Measurements from ENCODE around the gene RSU1.

Gene RSU1

DNA sequence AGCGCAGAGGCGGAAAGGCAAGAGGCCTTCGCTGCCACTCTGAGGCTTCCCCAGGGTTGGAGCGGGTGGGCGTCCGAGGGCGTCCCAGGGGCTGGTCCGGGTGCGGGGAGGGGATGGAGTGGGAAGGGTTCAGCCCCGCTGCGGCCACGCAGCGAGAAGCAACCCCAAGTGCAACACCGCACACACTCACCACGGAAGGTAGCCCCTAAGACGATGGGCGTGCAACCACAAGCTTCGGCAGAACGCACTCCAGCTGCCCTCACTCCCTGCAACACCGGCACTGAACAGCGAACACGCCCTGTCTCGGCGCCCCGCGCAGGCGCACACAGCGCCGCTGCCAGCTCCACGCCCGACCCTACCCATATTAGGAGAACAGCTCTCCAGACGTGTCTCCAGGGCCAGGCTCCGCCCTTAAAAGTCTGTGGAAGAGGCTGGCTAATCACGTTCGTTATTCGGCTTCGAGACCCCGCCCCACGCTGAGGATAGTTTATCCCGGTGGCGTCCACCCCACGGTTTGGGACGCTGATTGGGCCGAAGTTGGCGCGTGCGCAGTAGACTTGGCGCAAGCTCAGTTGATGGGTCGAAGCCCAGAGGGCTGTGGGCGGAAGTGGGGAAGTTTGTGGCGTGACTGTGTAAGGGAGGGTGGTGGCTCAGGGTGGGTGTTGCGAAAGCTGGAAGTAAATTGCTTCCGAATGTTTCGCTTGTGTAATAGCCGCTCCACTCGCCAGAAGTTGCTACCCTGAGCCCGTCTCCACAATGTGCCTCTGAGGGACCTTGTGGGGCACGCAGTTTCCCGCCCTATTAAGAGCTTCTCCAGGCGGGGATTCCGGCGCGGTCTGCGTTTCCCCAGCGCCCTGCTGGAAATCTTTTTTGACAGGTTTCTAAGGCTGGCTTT is at the start of gene RSU1:
TSS of gene RSU1 (minus strand) at position 300 of the 895 bp plus-strand sequence. CDS start 343 bp downstream, outside the sequence.
- peak; percentile 99 for DNase-seq (ENCODE audit: low read depth)
- H3K4me3 ChIP-seq (ENCODE audit: low read depth, low read length), result peak within 1 kb of the TSS; percentile 97
- TF ChIP-seq, protein P1, sequence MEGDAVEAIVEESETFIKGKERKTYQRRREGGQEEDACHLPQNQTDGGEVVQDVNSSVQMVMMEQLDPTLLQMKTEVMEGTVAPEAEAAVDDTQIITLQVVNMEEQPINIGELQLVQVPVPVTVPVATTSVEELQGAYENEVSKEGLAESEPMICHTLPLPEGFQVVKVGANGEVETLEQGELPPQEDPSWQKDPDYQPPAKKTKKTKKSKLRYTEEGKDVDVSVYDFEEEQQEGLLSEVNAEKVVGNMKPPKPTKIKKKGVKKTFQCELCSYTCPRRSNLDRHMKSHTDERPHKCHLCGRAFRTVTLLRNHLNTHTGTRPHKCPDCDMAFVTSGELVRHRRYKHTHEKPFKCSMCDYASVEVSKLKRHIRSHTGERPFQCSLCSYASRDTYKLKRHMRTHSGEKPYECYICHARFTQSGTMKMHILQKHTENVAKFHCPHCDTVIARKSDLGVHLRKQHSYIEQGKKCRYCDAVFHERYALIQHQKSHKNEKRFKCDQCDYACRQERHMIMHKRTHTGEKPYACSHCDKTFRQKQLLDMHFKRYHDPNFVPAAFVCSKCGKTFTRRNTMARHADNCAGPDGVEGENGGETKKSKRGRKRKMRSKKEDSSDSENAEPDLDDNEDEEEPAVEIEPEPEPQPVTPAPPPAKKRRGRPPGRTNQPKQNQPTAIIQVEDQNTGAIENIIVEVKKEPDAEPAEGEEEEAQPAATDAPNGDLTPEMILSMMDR (IDR thresholded peaks at IDR 0.05; ENCODE audit: insufficient read depth, low read depth, low read length, missing control alignments), result no peak

DNA sequence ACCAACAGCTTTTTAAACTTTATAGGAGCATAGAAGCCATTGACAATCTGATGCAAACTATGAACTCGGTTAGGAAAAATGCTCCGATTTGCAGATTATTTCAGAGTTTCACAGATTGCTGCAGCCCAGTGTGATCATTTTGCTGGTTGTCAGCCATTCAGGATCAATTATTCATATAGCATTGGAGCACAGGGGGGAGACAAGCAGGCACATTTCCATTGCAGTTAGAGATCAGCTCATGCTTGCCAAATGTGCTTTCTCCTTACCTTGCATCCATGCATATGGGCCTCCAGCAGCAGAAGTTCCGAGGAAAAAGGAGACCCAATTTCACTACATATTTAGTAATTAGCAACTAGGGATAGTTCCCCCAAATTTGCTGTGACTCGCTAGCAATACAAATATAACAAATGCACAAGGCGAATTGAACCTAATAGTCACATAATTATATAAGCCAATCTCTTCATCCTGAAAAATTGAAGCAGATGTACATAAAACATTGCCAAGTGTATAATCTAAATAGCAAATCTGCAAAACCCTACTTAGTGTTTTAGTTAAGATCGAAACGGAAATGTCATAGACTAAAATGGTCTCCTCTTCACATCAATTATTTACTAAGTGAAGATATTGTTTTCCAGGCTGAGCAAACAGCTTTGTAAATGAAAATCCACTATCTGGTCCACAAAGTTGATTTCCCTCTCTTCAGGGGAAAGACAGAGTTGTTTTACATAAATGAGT is 49.5 kb upstream of the RSU1 start:
- no peak for DNase-seq (ENCODE audit: low read depth)
- TF ChIP-seq, protein P1 (IDR thresholded peaks at IDR 0.05; ENCODE audit: insufficient read depth, low read depth, low read length, missing control alignments), result no peak

DNA sequence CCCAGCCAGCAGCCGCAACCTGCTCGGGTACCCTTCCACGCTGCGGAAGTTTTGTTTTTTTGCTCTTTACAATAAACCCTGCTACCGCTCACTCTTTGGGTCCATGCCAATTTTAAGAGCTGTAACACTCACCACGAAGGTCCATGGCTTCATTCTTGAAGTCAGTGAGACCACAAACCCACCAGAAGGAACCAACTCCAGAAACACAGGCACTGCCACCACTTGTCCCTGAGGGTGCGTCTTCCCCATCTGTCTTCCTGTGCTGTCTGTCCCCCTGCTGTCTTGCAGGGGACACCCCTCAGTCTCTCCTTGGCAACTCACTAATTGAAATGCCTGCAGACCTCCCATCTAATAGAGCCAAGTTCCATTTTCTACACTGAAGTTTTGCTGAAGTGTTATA is 48.5 kb upstream of the RSU1 start:
- TF ChIP-seq, protein P1 (IDR thresholded peaks at IDR 0.05; ENCODE audit: insufficient read depth, low read depth, low read length, missing control alignments), result no peak
- DNase-seq (ENCODE audit: low read depth), result no peak
- H3K4me3 ChIP-seq (ENCODE audit: low read depth, low read length), result no peak overlapping the region

More for the DNA sequence above, 49.5 kb upstream of the RSU1 start:
- no peak overlapping the region for H3K4me3 ChIP-seq (ENCODE audit: low read depth, low read length)

DNA sequence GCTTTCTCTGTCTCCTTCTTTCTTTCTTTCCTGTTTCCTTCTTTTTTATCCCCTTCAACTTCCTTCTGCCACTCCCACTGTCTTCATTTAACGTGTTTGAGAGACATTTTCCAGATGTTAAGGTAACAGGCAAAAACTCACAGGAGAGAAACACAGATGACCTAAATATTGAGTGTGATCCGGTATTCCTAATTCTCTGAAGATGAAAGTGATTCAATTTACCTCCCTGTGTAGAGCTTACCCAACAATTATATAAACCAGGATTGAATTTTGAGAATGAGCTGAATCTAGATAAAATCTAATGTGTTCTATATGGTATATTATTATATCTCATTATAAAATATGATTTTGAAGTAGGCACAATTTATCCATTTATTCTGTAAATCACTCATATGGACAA is 46.5 kb upstream of the RSU1 start:
- TF ChIP-seq, protein P1 (IDR thresholded peaks at IDR 0.05; ENCODE audit: insufficient read depth, low read depth, low read length, missing control alignments), result no peak
- DNase-seq (ENCODE audit: low read depth), result no peak
- no peak overlapping the region for H3K4me3 ChIP-seq (ENCODE audit: low read depth, low read length)

DNA sequence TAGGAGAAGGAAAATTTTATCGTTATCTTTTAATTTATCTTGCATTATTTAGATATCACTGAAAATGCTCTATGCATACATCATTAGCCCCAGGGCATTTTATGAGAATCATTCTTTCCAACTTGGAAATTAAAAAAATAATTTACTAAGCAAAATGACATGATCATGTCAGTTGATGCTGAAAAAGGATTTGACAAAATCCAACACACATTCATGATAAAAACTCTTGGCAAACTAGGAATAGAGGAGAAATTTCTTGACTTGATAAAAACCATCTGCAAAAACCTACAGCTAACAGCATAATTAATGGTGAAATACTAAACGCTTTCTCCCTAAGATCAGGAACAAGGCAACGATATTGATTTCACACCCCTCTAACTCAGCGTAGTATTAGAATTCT is 40.2 kb upstream of the RSU1 start:
- no peak overlapping the region for H3K4me3 ChIP-seq (ENCODE audit: low read depth, low read length)
- no peak for DNase-seq (ENCODE audit: low read depth)
- TF ChIP-seq, protein P1 (IDR thresholded peaks at IDR 0.05; ENCODE audit: insufficient read depth, low read depth, low read length, missing control alignments), result no peak

DNA sequence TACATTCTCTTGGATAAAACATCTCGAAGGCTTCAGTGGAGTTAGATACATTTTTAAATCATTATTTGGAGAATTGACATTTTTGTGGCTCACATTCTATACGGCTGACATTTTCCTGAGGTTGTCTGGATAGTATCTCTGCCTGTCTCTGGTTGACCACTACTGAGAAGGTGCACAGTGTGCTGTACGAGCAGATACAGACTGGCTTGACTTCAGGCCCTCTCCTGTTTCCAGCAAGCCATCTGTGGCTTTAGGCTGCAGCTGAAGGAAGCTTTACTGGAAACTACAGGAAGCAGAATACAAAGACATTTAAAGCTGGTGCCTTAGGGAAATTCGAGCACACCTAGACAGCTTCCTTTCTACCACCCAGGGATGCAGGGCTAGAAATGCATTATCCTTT is 39.3 kb upstream of the RSU1 start:
- TF ChIP-seq, protein P1 (IDR thresholded peaks at IDR 0.05; ENCODE audit: insufficient read depth, low read depth, low read length, missing control alignments), result no peak
- DNase-seq (ENCODE audit: low read depth), result no peak

More for the DNA sequence above, 39.3 kb upstream of the RSU1 start:
- H3K4me3 ChIP-seq (ENCODE audit: low read depth, low read length), result no peak overlapping the region
